ENCODE data around the gene RFC4. TPM values are rescaled to one million over a fixed set of nuclear protein-coding genes. Genes with fewer than 3 reads are reported as not detected.

Gene RFC4
- total and polyA plus RNA-seq, 9 of the 15 experiments (the other 6 are each of a cell fraction or from before 2014, with no cell fraction given) = 105 to 227 (median 180) TPM

DNA sequence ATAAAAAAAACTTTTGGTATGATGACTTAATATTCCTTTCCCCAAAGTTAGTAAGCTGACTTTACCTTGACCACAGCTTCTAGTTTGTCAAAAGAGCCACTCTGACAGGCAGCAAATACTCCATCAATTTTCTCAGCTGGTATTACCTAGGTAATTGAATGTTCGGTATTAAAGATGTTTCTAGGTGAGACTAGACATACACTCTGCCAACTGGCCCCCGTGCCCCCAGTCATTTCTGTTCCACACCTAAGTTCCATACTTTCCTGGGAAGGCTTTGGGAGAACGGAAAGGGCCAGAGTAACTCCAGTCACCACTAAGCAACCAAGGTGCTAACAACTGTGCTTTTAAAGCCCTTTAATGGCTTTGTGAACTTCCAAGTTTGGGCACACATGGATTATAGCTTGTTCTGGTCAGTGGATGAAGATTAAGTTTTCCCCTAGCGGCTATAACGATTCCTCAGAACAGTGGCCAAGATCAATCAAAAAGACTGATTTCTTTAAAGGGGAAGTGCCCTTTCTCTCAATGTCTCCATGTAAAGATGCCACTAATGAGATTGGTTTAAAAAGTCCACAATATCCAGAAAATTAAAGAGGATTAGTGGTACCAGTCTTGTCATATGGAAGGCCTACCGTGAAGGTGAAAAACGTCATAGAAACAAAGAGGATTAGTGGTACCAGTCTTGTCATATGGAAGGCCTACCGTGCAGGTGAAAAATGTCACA, 15.9 kb downstream of the RFC4 start (continued):
- TF ChIP-seq, protein P1, sequence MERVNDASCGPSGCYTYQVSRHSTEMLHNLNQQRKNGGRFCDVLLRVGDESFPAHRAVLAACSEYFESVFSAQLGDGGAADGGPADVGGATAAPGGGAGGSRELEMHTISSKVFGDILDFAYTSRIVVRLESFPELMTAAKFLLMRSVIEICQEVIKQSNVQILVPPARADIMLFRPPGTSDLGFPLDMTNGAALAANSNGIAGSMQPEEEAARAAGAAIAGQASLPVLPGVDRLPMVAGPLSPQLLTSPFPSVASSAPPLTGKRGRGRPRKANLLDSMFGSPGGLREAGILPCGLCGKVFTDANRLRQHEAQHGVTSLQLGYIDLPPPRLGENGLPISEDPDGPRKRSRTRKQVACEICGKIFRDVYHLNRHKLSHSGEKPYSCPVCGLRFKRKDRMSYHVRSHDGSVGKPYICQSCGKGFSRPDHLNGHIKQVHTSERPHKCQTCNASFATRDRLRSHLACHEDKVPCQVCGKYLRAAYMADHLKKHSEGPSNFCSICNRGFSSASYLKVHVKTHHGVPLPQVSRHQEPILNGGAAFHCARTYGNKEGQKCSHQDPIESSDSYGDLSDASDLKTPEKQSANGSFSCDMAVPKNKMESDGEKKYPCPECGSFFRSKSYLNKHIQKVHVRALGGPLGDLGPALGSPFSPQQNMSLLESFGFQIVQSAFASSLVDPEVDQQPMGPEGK (CRISPR knock-in tag; IDR thresholded peaks at IDR 0.05; ENCODE audit: borderline replicate concordance) = no peak
- TF ChIP-seq TAF1 (IDR thresholded peaks at IDR 0.05; ENCODE audit: control insufficient read depth, extremely low read depth, insufficient read depth, low read length, severe bottlenecking) (peak; percentile 23), PRMT5 (CRISPR knock-in tag; IDR thresholded peaks at IDR 0.05) (no peak), FOXA3 (CRISPR knock-in tag; conservative IDR thresholded peaks at IDR 0.05 in 1 of 2, IDR thresholded peaks at IDR 0.05 in 1 of 2) (no peak), ETV5 (CRISPR knock-in tag; IDR thresholded peaks at IDR 0.05; ENCODE audit: low read depth) (no peak), BACH1 (tag; IDR thresholded peaks at IDR 0.05) (no peak), PYGO2 (tag; IDR thresholded peaks at IDR 0.05) (no peak), KDM5B (IDR thresholded peaks at IDR 0.05; ENCODE audit: insufficient replicate concordance, low read depth, low read length) (peak; percentile 63), ZNF143 (CRISPR knock-in tag; IDR thresholded peaks at IDR 0.05) (no peak), JUND (IDR thresholded peaks at IDR 0.05; ENCODE audit: borderline replicate concordance, low read depth, low read length) (no peak), JUND (tag; IDR thresholded peaks at IDR 0.05; ENCODE audit: borderline replicate concordance, low read depth, low read length) (no peak), SRSF1 (IDR thresholded peaks at IDR 0.05; ENCODE audit: low read depth, low read length) (no peak), ZNF445 (CRISPR knock-in tag; IDR thresholded peaks at IDR 0.05; ENCODE audit: low read depth) (peak; percentile 57; the same call in 1 of the 2 replicates), JUN (IDR thresholded peaks at IDR 0.05; ENCODE audit: borderline replicate concordance, low read depth, low read length) (no peak), JUN (CRISPR knock-in tag; IDR thresholded peaks at IDR 0.05; ENCODE audit: borderline replicate concordance) (no peak), BCL6 (CRISPR knock-in tag; IDR thresholded peaks at IDR 0.05) (no peak), IRF2 (CRISPR knock-in tag; IDR thresholded peaks at IDR 0.05) (no peak), NR3C1 (CRISPR knock-in tag; IDR thresholded peaks at IDR 0.05) (no peak), ZNF764 (CRISPR knock-in tag; IDR thresholded peaks at IDR 0.05; ENCODE audit: low read depth) (no peak), HMG20A (CRISPR knock-in tag; conservative IDR thresholded peaks at IDR 0.05) (no peak), DACH1 (IDR thresholded peaks at IDR 0.05; ENCODE audit: partially characterized antibody) (no peak), NFRKB (IDR thresholded peaks at IDR 0.05; ENCODE audit: low read depth) (no peak), CCAR2 (IDR thresholded peaks at IDR 0.05; ENCODE audit: low read depth, low read length) (no peak), NFE2 (IDR thresholded peaks at IDR 0.05; ENCODE audit: low read depth) (no peak), MECOM (CRISPR knock-in tag; IDR thresholded peaks at IDR 0.05) (0 out of 2 replicates have a peak, but pooled peaks have one; percentile 10)
- TF ChIP-seq, protein P2, sequence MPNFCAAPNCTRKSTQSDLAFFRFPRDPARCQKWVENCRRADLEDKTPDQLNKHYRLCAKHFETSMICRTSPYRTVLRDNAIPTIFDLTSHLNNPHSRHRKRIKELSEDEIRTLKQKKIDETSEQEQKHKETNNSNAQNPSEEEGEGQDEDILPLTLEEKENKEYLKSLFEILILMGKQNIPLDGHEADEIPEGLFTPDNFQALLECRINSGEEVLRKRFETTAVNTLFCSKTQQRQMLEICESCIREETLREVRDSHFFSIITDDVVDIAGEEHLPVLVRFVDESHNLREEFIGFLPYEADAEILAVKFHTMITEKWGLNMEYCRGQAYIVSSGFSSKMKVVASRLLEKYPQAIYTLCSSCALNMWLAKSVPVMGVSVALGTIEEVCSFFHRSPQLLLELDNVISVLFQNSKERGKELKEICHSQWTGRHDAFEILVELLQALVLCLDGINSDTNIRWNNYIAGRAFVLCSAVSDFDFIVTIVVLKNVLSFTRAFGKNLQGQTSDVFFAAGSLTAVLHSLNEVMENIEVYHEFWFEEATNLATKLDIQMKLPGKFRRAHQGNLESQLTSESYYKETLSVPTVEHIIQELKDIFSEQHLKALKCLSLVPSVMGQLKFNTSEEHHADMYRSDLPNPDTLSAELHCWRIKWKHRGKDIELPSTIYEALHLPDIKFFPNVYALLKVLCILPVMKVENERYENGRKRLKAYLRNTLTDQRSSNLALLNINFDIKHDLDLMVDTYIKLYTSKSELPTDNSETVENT (CRISPR knock-in tag; IDR thresholded peaks at IDR 0.05) = no peak

All from K562 (cell line).